Camera-type eye (tissue), 1 donor: Measurements from ENCODE around the gene NLRP6. TPM values are rescaled to one million over a fixed set of nuclear protein-coding genes. Genes with fewer than 3 reads are reported as not detected.

Experiments used
- total RNA-seq: library from RNA; depleted of rRNA; stranded (reverse); fragments of >200 nt; gene quantifications from one replicate; pipeline ENCODE4 v1.2.3, GENCODE V29; 2014

Gene NLRP6
- 0.22 TPM for total RNA-seq

GRCh38 chr11:278001-278951, at the start of gene NLRP6:
Gene NLRP6, plus strand, starts transcription at chr11:278407. Its CDS starts 163 bp downstream, at chr11:278570.

GRCh38 chr11:235997-236773, 42.0 kb upstream of the NLRP6 start, which contains the start of gene SIRT3:
Gene SIRT3, minus strand, starts transcription at chr11:236342. Its CDS starts 14 bp downstream, at chr11:236328.

DNA sequence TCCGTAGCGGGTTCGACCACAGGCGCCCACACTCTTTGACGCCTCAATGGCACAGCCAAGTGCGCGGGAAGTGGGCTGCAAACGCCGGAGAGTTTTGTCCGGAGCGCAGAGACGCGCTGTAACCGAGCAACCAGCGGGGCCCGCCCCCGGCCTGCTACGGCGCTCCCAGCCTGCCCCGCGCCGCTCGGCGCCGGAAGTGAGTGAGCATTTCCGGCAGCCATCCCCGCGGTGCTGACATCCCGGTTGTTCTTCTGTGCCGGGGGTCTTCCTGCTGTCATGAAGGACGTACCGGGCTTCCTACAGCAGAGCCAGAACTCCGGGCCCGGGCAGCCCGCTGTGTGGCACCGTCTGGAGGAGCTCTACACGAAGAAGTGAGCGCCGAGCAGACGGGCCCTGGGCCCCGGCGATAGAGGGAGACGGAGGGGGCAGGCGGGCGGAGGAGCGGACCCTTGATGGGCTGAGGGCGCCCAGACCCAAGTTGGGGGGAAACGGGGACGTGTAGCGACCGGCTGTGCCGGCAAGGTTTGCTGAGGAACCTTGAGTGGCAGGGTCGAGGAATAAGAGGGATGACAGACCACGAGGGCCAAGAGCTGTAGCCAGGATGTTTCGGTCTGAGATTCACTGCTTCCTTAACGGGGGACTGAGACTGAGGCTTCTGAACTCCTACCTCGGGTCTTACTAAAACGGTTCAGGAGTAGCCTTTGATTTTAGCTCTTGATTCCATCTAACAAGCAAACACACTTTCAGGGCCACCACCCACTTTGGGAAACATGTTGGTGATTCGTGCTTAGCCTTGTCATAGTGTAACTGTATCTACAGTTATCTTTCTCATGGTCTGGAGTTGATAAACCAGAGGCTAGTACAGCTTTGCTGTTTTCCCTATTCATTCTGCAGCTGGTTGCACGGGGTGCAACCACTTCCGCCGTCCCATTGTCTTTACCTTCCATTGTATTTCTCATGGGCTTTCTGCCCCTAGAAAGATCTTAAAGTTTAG, 41.1 kb upstream of the NLRP6 start, which contains the start of gene PSMD13:
Gene PSMD13 (plus strand): TSS at position 203 of the 994 bp plus-strand sequence. CDS start 74 bp downstream, at position 277.

GRCh38 chr11:288478-289397, 10.5 kb downstream of the NLRP6 start, which contains the start of gene PGGHG:
Gene PGGHG, plus strand, starts transcription at chr11:289126. Its CDS starts 691 bp downstream, at chr11:289817.

DNA sequence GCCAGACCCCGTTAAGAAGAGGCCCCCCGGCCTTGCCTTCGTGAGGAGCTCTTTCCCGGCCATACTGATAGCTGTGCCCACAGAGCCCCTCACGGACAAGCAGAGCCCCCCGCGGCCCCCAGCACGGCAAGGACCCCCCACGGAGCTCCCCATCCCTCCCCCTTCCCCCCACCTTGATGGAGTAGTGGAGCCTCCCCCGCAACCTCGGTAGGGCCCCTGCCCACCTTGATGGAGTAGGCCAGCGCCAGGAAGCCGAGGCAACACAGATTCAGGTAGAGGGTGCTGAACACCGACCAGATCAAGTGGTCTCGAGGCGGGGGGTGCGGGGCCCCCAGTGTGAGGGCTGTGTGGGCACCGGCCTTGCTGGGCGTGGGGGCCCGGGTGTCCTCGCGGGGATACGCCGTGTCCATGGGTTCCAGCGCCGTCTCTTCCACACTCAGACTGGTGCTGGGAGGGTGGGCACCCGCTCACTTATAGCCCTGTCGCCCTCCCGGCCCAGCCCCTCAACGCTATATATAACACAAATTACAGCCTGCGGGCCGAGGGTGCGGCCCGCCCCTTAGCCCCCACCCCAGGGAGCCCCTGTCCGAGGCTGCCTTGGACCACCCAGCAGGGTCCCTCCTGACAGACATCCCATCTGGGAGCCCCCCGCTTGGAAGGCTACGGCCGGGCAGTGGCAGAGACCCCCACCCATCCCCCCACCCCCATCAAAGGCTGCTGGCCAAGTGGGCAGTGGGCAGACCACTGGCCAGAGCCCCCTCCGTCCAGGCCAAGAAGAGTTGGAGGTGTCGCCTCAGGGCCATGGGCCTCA, 21.1 kb downstream of the NLRP6 start, which contains the start of gene IFITM5:
Gene IFITM5 (minus strand): TSS at position 446 of the 811 bp plus-strand sequence. CDS start 36 bp downstream, at position 410.

GRCh38 chr11:307766-308708, 29.8 kb downstream of the NLRP6 start, which contains the start of gene IFITM2:
Gene IFITM2, plus strand, starts transcription at chr11:307816. Its CDS starts 377 bp downstream, at chr11:308193.

DNA sequence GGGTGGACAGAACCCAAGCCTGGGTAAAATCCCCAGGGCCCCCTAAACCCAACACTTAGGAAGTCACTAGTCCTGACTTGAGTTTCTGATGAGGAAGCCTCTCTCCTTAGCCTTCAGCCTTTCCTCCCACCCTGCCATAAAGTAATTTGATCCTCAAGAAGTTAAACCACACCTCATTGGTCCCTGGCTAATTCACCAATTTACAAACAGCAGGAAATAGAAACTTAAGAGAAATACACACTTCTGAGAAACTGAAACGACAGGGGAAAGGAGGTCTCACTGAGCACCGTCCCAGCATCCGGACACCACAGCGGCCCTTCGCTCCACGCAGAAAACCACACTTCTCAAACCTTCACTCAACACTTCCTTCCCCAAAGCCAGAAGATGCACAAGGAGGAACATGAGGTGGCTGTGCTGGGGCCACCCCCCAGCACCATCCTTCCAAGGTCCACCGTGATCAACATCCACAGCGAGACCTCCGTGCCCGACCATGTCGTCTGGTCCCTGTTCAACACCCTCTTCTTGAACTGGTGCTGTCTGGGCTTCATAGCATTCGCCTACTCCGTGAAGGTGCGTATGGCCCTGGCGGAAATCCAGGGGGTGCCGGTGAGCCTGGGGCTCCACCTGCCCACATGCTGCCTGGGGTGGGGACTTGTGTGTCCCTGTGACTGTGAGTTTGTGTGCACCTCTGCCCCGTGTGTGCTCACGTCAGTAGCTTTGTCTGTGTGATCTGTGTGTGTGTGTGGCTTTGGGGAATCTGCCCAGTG, 35.8 kb downstream of the NLRP6 start, which contains the start of gene IFITM1:
Gene IFITM1 (plus strand): TSS at position 254 of the 767 bp plus-strand sequence. CDS start 131 bp downstream, at position 385.

Other genes with a start within 250 kb of the NLRP6 start
- not detected for gene SCGB1C1, start 85.3 kb upstream of the NLRP6 start, total RNA-seq
- gene BET1L, start 71.0 kb upstream of the NLRP6 start, total RNA-seq, result 33.9 TPM
- gene RIC8A, start 70.7 kb upstream of the NLRP6 start, total RNA-seq, result 81.7 TPM
- 26.3 TPM for gene SIRT3, start 42.1 kb upstream of the NLRP6 start, total RNA-seq
- gene PSMD13, start 41.4 kb upstream of the NLRP6 start, total RNA-seq, result 77.6 TPM
- gene PGGHG, start 10.7 kb downstream of the NLRP6 start, total RNA-seq, result 22.1 TPM
- gene IFITM5, start 21.1 kb downstream of the NLRP6 start, total RNA-seq, result not detected
- gene IFITM2, start 29.4 kb downstream of the NLRP6 start, total RNA-seq, result 11.1 TPM
- 20.2 TPM for gene IFITM1, start 35.6 kb downstream of the NLRP6 start, total RNA-seq
- 43.5 TPM for gene IFITM3, start 42.5 kb downstream of the NLRP6 start, total RNA-seq
- gene B4GALNT4, start 91.1 kb downstream of the NLRP6 start, total RNA-seq, result 71.6 TPM
- 5.5 TPM for gene PKP3, start 115.8 kb downstream of the NLRP6 start, total RNA-seq
- 13.3 TPM for gene SIGIRR, start 136.6 kb downstream of the NLRP6 start, total RNA-seq
- gene ANO9, start 163.6 kb downstream of the NLRP6 start, total RNA-seq, result 1.4 TPM
- gene PTDSS2, start 171.9 kb downstream of the NLRP6 start, total RNA-seq, result 36.4 TPM
- 116 TPM for gene RNH1, start 228.8 kb downstream of the NLRP6 start, total RNA-seq